Activated T-cell treated with anti-CD3 and anti-CD28 coated beads for 1 hour (primary cell): ENCODE results near the gene MBP.

ENCODE experiments used
- DNase-seq: peaks from one replicate; pipeline ENCODE4 v3.0.0-alpha.2; 2020; ENCODE audit warnings: low read depth

The MBP gene

GRCh38 chr18:76986406-76986805 is 146.2 kb downstream of the MBP start:
- no peak for DNase-seq

GRCh38 chr18:76985951-76986236 is 146.7 kb downstream of the MBP start:
- DNase-seq = no peak

GRCh38 chr18:76985156-76985950 is 147.2 kb downstream of the MBP start:
- DNase-seq = no peak

GRCh38 chr18:76984193-76985155 is 148.1 kb downstream of the MBP start:
- DNase-seq = no peak

- no peak for DNase-seq
Measured at GRCh38 chr18:76983613-76984051, 149.0 kb downstream of the MBP start.

- DNase-seq = peak; percentile 78
Measured at GRCh38 chr18:76982841-76983583, 149.6 kb downstream of the MBP start.

- DNase-seq = no peak
Measured at GRCh38 chr18:76982038-76982437, 150.5 kb downstream of the MBP start.

GRCh38 chr18:76981396-76981968 is 151.1 kb downstream of the MBP start:
- no peak for DNase-seq

- DNase-seq = no peak
Measured at GRCh38 chr18:76980663-76981395, 151.8 kb downstream of the MBP start.

GRCh38 chr18:76979906-76980305 is 152.7 kb downstream of the MBP start:
- DNase-seq = no peak

- no peak for DNase-seq
Measured at GRCh38 chr18:76979111-76979751, 153.4 kb downstream of the MBP start.

GRCh38 chr18:76978616-76979015 is 154.0 kb downstream of the MBP start:
- no peak for DNase-seq

GRCh38 chr18:76977684-76978232 is 154.8 kb downstream of the MBP start:
- no peak for DNase-seq

GRCh38 chr18:76977108-76977621 is 155.4 kb downstream of the MBP start:
- no peak for DNase-seq

GRCh38 chr18:76975577-76976110 is 156.9 kb downstream of the MBP start:
- DNase-seq = no peak

- no peak for DNase-seq
Measured at GRCh38 chr18:76974386-76974785, 158.2 kb downstream of the MBP start.

GRCh38 chr18:76973520-76974266 is 158.9 kb downstream of the MBP start:
- no peak for DNase-seq

GRCh38 chr18:76972846-76973519 is 159.6 kb downstream of the MBP start:
- no peak for DNase-seq

GRCh38 chr18:76972241-76972640 is 160.3 kb downstream of the MBP start:
- no peak for DNase-seq
